HG03457 (cell line): ENCODE data around the gene PAX6.

Source experiments
- ATAC-seq: cut with Tn5 transposase; IDR thresholded peaks from one replicate; pipeline ENCODE4 v1.9.1; 2021; ENCODE audit warnings: moderate number of reproducible peaks; ENCODE audit not compliant: unreplicated experiment

Gene PAX6

GRCh38 chr11:31822927-31823643 lies 12.0 kb upstream of the PAX6 start:
- ATAC-seq: no peak

- ATAC-seq: no peak
Observed at GRCh38 chr11:31822175-31822926, 11.2 kb upstream of the PAX6 start.

GRCh38 chr11:31821766-31822165 lies 10.6 kb upstream of the PAX6 start:
- no peak for ATAC-seq

- no peak for ATAC-seq
Observed at GRCh38 chr11:31821235-31821764, 10.2 kb upstream of the PAX6 start.

- ATAC-seq: no peak
Observed at GRCh38 chr11:31820438-31820818, 9.3 kb upstream of the PAX6 start.

- ATAC-seq: no peak
Observed at GRCh38 chr11:31819621-31820437, 8.7 kb upstream of the PAX6 start.

- ATAC-seq: no peak
Observed at GRCh38 chr11:31818874-31819331, 7.8 kb upstream of the PAX6 start.

- ATAC-seq: no peak
Observed at GRCh38 chr11:31818425-31818755, 7.3 kb upstream of the PAX6 start.

GRCh38 chr11:31817621-31818424 lies 6.7 kb upstream of the PAX6 start:
- no peak for ATAC-seq

GRCh38 chr11:31817054-31817620 lies 6.0 kb upstream of the PAX6 start:
- no peak for ATAC-seq

GRCh38 chr11:31816468-31817053 lies 5.4 kb upstream of the PAX6 start:
- no peak for ATAC-seq

GRCh38 chr11:31815711-31816467 lies 4.8 kb upstream of the PAX6 start:
- ATAC-seq: no peak

- ATAC-seq: no peak
Observed at GRCh38 chr11:31814176-31814868, 3.2 kb upstream of the PAX6 start.

- ATAC-seq: no peak
Observed at GRCh38 chr11:31813391-31814175, 2.5 kb upstream of the PAX6 start.

GRCh38 chr11:31812383-31813381 lies 1.6 kb upstream of the PAX6 start:
- ATAC-seq: no peak
